HepG2 (cell line): ENCODE results near the gene IL15RA. TPM values are rescaled to one million over a fixed set of nuclear protein-coding genes. Genes with fewer than 3 reads are reported as not detected.

Experiments used
- ATAC-seq: fragments of 200-7000 bp; cut with Tn5 transposase; 3 replicates; pipeline ENCODE4 v1.9.1; 2020; ENCODE audit warnings: mild to moderate bottlenecking, moderate library complexity
- BruUV-seq: library from RNA; stranded (reverse); fragments of 400-500 nt; replicated peaks from 2 replicates; lab custom pipeline; 2021; lab: Mats Ljungman, UMichigan
- CTCF ChIA-PET: fragments of 300-600 bp; formaldehyde crosslinking; extraction: SDS; loops from one replicate; lab custom pipeline; 2021; ENCODE audit warnings: low total read pairs, inconsistent platforms, low intra/inter-chr PET ratio; lab: Yijun Ruan, JAX
- POLR2A ChIA-PET: fragments of 350-600 bp; sonication (Branson Sonifier 250); formaldehyde crosslinking; loops from one replicate; lab custom pipeline; 2020; ENCODE audit warnings: antibody characterized with exemption, inconsistent platforms; lab: Yijun Ruan, JAX
- DNase-seq: peaks from one replicate; pipeline ENCODE4 v3.0.0-alpha.2; 2015; ENCODE audit warnings: low spot score
- FAIRE-seq: peaks from 3 replicates; lab custom pipeline; 2011; peaks lifted over from hg19 to GRCh38; lab: Jason Lieb, UNC
- H2AFZ ChIP-seq: one replicate; pipeline ENCODE4 v1.6.1; 2011; ENCODE audit warnings: low read length, inconsistent platforms
- H3K27ac ChIP-seq: fragments of 300-600 bp; 3 replicates; pipeline ENCODE4 v1.8.0; 2011; ENCODE audit warnings: mixed run types, mild to moderate bottlenecking, mixed read lengths, low read length, inconsistent platforms; ENCODE audit not compliant: insufficient read depth; ENCODE audit errors: extremely low read length
- H3K27me3 ChIP-seq, 2 experiments: fragments of 200-600 bp in 1 of 2; 2 replicates in 1 of 2; 3 replicates in 1 of 2; pipeline versions ENCODE4 v1.6.0 to v1.8.0; 2011; ENCODE audit warnings: low read length in 2 of 2, mild to moderate bottlenecking in 2 of 2, moderate library complexity in 2 of 2, inconsistent platforms in 1 of 2; ENCODE audit not compliant: insufficient read depth in 2 of 2, control insufficient read depth in 1 of 2
- H3K36me3 ChIP-seq, 2 experiments: fragments of 200-600 bp in 1 of 2; replicated peaks in 1 of 2; 2 replicates in 1 of 2; 3 replicates in 1 of 2; pipeline versions ENCODE4 v1.5.1 to v1.8.0; 2011; ENCODE audit warnings: low read length in 2 of 2, inconsistent platforms in 1 of 2; ENCODE audit not compliant: insufficient read depth in 2 of 2, control insufficient read depth in 1 of 2
- H3K4me1 ChIP-seq: 2 replicates; pipeline ENCODE4 v1.5.1; 2012; ENCODE audit warnings: low read length, inconsistent platforms; ENCODE audit not compliant: insufficient read depth
- H3K4me2 ChIP-seq: 2 replicates; pipeline ENCODE4 v1.6.0; 2011; ENCODE audit warnings: low read depth, low read length, inconsistent platforms
- H3K4me3 ChIP-seq, 3 experiments: fragments of 200-600 bp in 1 of 3; sonication (generic), shearing (Covaris generic) in 1 of 3; replicated peaks in 1 of 3; 2 replicates each; pipeline ENCODE4 v1.5.1; 2011 to 2016; ENCODE audit warnings: low read length in 3 of 3, inconsistent platforms in 2 of 3, low read depth in 2 of 3, mild to moderate bottlenecking in 2 of 3, control low read depth in 1 of 3, mixed read lengths in 1 of 3; ENCODE audit not compliant: insufficient read depth in 1 of 3
- H3K79me2 ChIP-seq: one replicate; pipeline ENCODE4 v1.6.1; 2011; ENCODE audit warnings: low read length, inconsistent platforms; ENCODE audit not compliant: insufficient read depth
- H3K9ac ChIP-seq: 2 replicates; pipeline ENCODE4 v1.6.0; 2011; ENCODE audit warnings: mild to moderate bottlenecking, low read depth, low read length, inconsistent platforms; ENCODE audit not compliant: insufficient read depth
- H3K9me3 ChIP-seq: 2 replicates; pipeline ENCODE4 v1.5.1; 2012; ENCODE audit warnings: mild to moderate bottlenecking, low read length
- H4K20me1 ChIP-seq: 2 replicates; pipeline ENCODE4 v1.6.0; 2011; ENCODE audit warnings: inconsistent platforms, mild to moderate bottlenecking, low read length, moderate library complexity; ENCODE audit not compliant: insufficient read depth
- FOXA1 ChIP-seq, 2 experiments: fragments of 450-650 bp in 1 of 2; sonication (generic) in 1 of 2; formaldehyde crosslinking in 1 of 2; IDR thresholded peaks; 2 replicates each; pipeline versions ENCODE4 v1.4.0 to v1.6.1; 2016 to 2020; ENCODE audit warnings: missing genetic modification reagents in 1 of 2
- KDM4B ChIP-seq: sonication (generic); formaldehyde crosslinking; IDR thresholded peaks from 2 replicates; pipeline ENCODE4 v1.4.0; 2020; ENCODE audit warnings: missing genetic modification reagents
- KLF16 ChIP-seq, 2 experiments: sonication (generic) in 1 of 2; formaldehyde crosslinking in 1 of 2; IDR thresholded peaks; 2 replicates each; pipeline versions ENCODE4 v1.6.1 to v1.8.0; 2016 to 2023; ENCODE audit warnings: missing genetic modification reagents in 2 of 2, missing compliant biosample characterization in 1 of 2
- POLR2AphosphoS5 ChIP-seq: IDR thresholded peaks from 2 replicates; pipeline ENCODE4 v1.6.1; 2012; ENCODE audit warnings: low read depth, low read length
- SMAD9 ChIP-seq: sonication (generic); formaldehyde crosslinking; IDR thresholded peaks from 2 replicates; pipeline ENCODE4 v1.5.1; 2020; ENCODE audit warnings: mild to moderate bottlenecking, missing genetic modification reagents
- SOX6 ChIP-seq, 2 experiments: fragments of 450-650 bp in 1 of 2; sonication (generic) in 1 of 2; formaldehyde crosslinking in 1 of 2; IDR thresholded peaks; 2 replicates each; pipeline versions ENCODE4 v1.4.0 to v1.6.1; 2017 to 2020; ENCODE audit warnings: antibody characterized with exemption in 1 of 2, mild to moderate bottlenecking in 1 of 2, missing genetic modification reagents in 1 of 2
- SP4 ChIP-seq: sonication (generic); formaldehyde crosslinking; IDR thresholded peaks from 2 replicates; pipeline ENCODE4 v1.8.1; 2023; ENCODE audit warnings: mild to moderate bottlenecking, missing genetic modification reagents
- ZBTB7A ChIP-seq: sonication (generic); formaldehyde crosslinking; IDR thresholded peaks from 2 replicates; pipeline ENCODE4 v1.8.0; 2022; ENCODE audit warnings: mild to moderate bottlenecking, missing genetic modification reagents
- ZFP41 ChIP-seq: sonication (generic); formaldehyde crosslinking; IDR thresholded peaks from 2 replicates; pipeline ENCODE4 v1.4.0; 2020; ENCODE audit warnings: mild to moderate bottlenecking, missing genetic modification reagents, borderline replicate concordance
- ZFP82 ChIP-seq: sonication (generic); formaldehyde crosslinking; IDR thresholded peaks from 2 replicates; pipeline ENCODE4 v1.5.1; 2020; ENCODE audit warnings: mild to moderate bottlenecking, missing genetic modification reagents, borderline replicate concordance
- ZNF235 ChIP-seq: sonication (generic); formaldehyde crosslinking; IDR thresholded peaks from 2 replicates; pipeline ENCODE4 v1.8.1; 2023; ENCODE audit warnings: mild to moderate bottlenecking, missing genetic modification reagents, borderline replicate concordance
- ZNF615 ChIP-seq: sonication (generic); formaldehyde crosslinking; IDR thresholded peaks from 2 replicates; pipeline ENCODE4 v1.5.0; 2020; ENCODE audit warnings: mild to moderate bottlenecking, missing genetic modification reagents, borderline replicate concordance
- ZNF746 ChIP-seq: sonication (generic); formaldehyde crosslinking; IDR thresholded peaks from 2 replicates; pipeline ENCODE4 v1.8.0; 2022; ENCODE audit warnings: mild to moderate bottlenecking, missing genetic modification reagents
- ZNF772 ChIP-seq: sonication (generic); formaldehyde crosslinking; IDR thresholded peaks from 2 replicates; pipeline ENCODE4 v1.5.0; 2020; ENCODE audit warnings: mild to moderate bottlenecking, missing genetic modification reagents
- ZNF776 ChIP-seq: sonication (generic); formaldehyde crosslinking; IDR thresholded peaks from 2 replicates; pipeline ENCODE4 v1.4.0; 2020; ENCODE audit warnings: mild to moderate bottlenecking, missing genetic modification reagents
- ZZZ3 ChIP-seq: sonication (generic); formaldehyde crosslinking; IDR thresholded peaks from 2 replicates; pipeline ENCODE4 v1.4.0; 2020; ENCODE audit warnings: missing genetic modification reagents, mild to moderate bottlenecking, borderline replicate concordance
- WGBS: methylation state at CpG from one replicate; pipeline ENCODE4 v1.1.6; 2017; ENCODE audit warnings: low lambda C conversion rate; 5-methylcytosine and 5-hydroxymethylcytosine counted together
- in situ Hi-C: cut with HindIII; loops from 2 replicates; pipeline ENCODE4 v1.10.0; 2017; ENCODE audit warnings: low pct_unique_long_range_greater_than_20kb; ENCODE audit not compliant: extremely low pct_ligation_motif_present
- intact Hi-C: fragments of 100-400 bp; cut with micrococcal nuclease; formaldehyde crosslinking; loops from one replicate; pipeline ENCODE4 v1.10.0; 2022; ENCODE audit not compliant: unreplicated experiment
- polyA plus RNA-seq, 8 experiments: library from polyadenylated mRNA; depleted of rRNA in 3 of 8; stranded (reverse) in 7 of 8; unstranded in 1 of 8; fragments of >200 nt; fragmentation: Illumina TruSeq in 4 of 8; extraction: Trizol in 4 of 8; gene quantifications; 2 replicates each; pipeline versions ENCODE4 v1.2.1 to v1.2.3, GENCODE V29; 2011 to 2016; ENCODE audit warnings: low read depth in 4 of 8, missing spikeins in 1 of 8, mixed read lengths in 1 of 8; ENCODE audit not compliant: insufficient read depth in 1 of 8
- total RNA-seq, 5 experiments: library from RNA; depleted of rRNA; stranded (reverse); fragments of >200 nt; fragmentation: Illumina TruSeq; extraction: Trizol; gene quantifications; 2 replicates each; pipeline ENCODE4 v1.2.3, GENCODE V29; 2016; ENCODE audit warnings: low read depth in 1 of 5
- TF ChIP-seq, protein P1 (sequence below): sonication (generic); formaldehyde crosslinking; IDR thresholded peaks from 2 replicates; pipeline ENCODE4 v1.4.0; 2020; ENCODE audit warnings: missing genetic modification reagents
- TF ChIP-seq, protein P2 (sequence below): sonication (generic); formaldehyde crosslinking; IDR thresholded peaks from 2 replicates; pipeline ENCODE4 v1.8.1; 2023; ENCODE audit warnings: mild to moderate bottlenecking, inconsistent platforms, moderate library complexity, missing genetic modification reagents, borderline replicate concordance

Gene IL15RA
- total and polyA plus RNA-seq, 2 of the 13 experiments (the other 11 are each of a cell fraction or from before 2014, with no cell fraction given), result 0.53 to 0.77 TPM

DNA sequence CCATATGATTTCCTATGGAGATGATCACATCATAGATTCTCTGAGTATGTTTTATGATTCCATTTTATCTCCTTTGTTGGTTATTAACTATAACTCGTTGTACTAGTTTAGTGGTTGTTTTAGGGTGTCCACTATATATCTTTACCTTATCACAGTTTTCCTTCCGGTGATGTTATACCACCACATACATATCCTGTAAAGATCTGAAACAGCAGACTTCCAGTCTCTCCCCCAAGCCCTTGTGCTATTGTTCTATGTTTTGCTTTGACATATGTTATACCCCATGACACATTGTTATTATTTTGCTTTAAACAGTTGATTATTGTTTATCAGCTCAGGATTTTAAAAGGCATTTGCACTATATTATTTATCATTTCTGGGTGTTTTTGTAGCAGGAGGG is 7.3 kb downstream of the IL15RA start (continued):
- no peak for TF ChIP-seq ZZZ3 (CRISPR knock-in tag)
- no peak for TF ChIP-seq SMAD9 (CRISPR knock-in tag)

DNA sequence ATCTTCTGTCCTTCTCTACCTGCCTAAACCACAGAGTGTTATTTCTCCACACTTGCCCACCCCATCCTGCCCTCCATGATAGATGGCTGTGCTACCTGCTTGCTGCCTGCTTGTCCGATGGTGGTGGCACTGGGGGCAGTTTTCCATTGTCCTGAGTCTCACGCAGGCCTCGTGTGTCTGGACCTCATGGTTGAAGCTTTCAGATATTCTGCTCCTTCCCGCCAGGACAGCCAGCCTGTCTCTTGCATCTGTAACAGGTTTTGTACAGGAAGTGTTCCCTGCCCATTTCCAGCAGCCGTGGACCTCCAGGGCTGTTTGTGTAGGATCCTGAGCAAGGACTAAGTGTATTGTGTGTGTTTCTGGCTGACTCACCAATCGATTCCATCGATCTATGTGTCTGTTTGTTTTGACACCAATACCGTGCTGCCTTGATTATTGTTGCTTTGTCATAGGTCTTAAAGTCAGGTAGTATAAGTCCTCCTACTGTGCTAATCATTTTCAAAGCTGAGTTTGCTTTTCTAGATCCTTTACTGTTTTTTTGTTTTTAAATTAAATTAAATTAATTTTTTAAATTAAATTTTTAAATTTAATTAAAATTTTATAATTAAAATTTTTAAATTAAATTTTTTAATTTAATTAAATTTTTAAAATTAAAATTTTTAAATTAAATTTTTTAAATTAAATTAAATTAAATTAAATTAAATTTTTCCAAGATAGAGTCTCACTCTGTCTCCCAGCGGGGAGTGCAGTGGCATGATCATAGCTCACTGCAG is 8.5 kb downstream of the IL15RA start:
- Histone ChIP-seq H3K4me2 (no peak overlapping the region), H3K4me3 (no peak overlapping the region), H2AFZ (no peak overlapping the region), H3K27me3 (peaks cover 1 to 6% of the 10 kb centered on the region in 2 experiments; a peak in 2 of 5 replicates), H3K9ac (no peak overlapping the region), H3K4me1 (peaks cover 14% of the 10 kb centered on the region), H3K36me3 (no peaks in the 10 kb centered on the region), H3K27ac (no peak overlapping the region), H3K79me2 (no peaks in the 10 kb centered on the region), H3K9me3 (no peaks in the 10 kb centered on the region), H4K20me1 (no peaks in the 10 kb centered on the region)
- POLR2A ChIA-PET, result interaction anchor here (1.4 kb wide), 1 partner anchor 79 kb away, joined by 5 read pairs; the partner anchor contains the start of genes ANKRD16 and FBH1
- BruUV-seq, result no TSS peak
- intact Hi-C loops (no loop called here), in situ Hi-C loops (no loop called here)
- CTCF ChIA-PET, result no interaction called here
- 26% methylated on average over 9 of the region's 9 CpGs for WGBS
- DNase-seq (peak; percentile 55), FAIRE-seq (peak; percentile 18), ATAC-seq (peak; percentile 87)
- peak in 1 of 2 experiments; percentile 86; a peak in 2 of 4 replicates for TF ChIP-seq KLF16 (CRISPR knock-in tag; IDR thresholded peaks at IDR 0.05)
- TF ChIP-seq ZFP41 (CRISPR knock-in tag), result 0 out of 2 replicates have a peak, but pooled peaks have one; percentile 25
- no peak for TF ChIP-seq FOXA1 (IDR thresholded peaks at IDR 0.05)
- TF ChIP-seq FOXA1 (CRISPR knock-in tag; IDR thresholded peaks at IDR 0.05), result peak; percentile 57; the same call in 1 of the 2 replicates
- peak; percentile 83 for TF ChIP-seq ZNF772 (CRISPR knock-in tag)
- TF ChIP-seq ZNF746 (CRISPR knock-in tag), result peak; percentile 18; the same call in 1 of the 2 replicates
- peak; percentile 71; the same call in 1 of the 2 replicates for TF ChIP-seq KDM4B
- 0 out of 2 replicates have a peak, but pooled peaks have one; percentile 31 for TF ChIP-seq ZNF235
- TF ChIP-seq SP4 (CRISPR knock-in tag), result no peak
- TF ChIP-seq, protein P1, sequence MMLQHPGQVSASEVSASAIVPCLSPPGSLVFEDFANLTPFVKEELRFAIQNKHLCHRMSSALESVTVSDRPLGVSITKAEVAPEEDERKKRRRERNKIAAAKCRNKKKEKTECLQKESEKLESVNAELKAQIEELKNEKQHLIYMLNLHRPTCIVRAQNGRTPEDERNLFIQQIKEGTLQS (CRISPR knock-in tag), result peak; percentile 94
- TF ChIP-seq ZNF615 (CRISPR knock-in tag), result no peak
- peak; percentile 74; the same call in 1 of the 2 replicates for TF ChIP-seq ZBTB7A (CRISPR knock-in tag)
- 0 out of 2 replicates have a peak, but pooled peaks have one; percentile 68 for TF ChIP-seq ZNF776 (CRISPR knock-in tag)
- TF ChIP-seq ZFP82, result peak; percentile 98; the same call in 1 of the 2 replicates
- TF ChIP-seq POLR2AphosphoS5, result no peak
- no peak for TF ChIP-seq SOX6 (IDR thresholded peaks at IDR 0.05)
- TF ChIP-seq SOX6 (CRISPR knock-in tag; IDR thresholded peaks at IDR 0.05), result peak; percentile 99
- TF ChIP-seq, protein P2, sequence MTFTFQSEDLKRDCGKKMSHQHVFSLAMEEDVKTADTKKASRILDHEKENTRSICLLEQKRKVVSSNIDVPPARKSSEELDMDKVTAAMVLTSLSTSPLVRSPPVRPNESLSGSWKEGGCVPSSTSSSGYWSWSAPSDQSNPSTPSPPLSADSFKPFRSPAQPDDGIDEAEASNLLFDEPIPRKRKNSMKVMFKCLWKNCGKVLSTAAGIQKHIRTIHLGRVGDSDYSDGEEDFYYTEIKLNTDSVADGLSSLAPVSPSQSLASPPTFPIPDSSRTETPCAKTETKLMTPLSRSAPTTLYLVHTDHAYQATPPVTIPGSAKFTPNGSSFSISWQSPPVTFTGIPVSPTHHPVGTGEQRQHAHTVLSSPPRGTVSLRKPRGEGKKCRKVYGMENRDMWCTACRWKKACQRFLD (CRISPR knock-in tag), result no peak
